HepG2 (cell line): Measurements from ENCODE around the gene HDHD3. TPM values are rescaled to one million over a fixed set of nuclear protein-coding genes. Genes with fewer than 3 reads are reported as not detected.

Experiments
- ARID5B ChIP-seq: IDR thresholded peaks from 2 replicates; pipeline ENCODE4 v1.4.0; 2020; ENCODE audit warnings: mild to moderate bottlenecking, missing genetic modification reagents
- EEA1 ChIP-seq: sonication (generic); formaldehyde crosslinking; IDR thresholded peaks from 2 replicates; pipeline ENCODE4 v1.5.1; 2020; ENCODE audit warnings: mild to moderate bottlenecking, missing genetic modification reagents, borderline replicate concordance
- GPBP1L1 ChIP-seq: sonication (generic); formaldehyde crosslinking; IDR thresholded peaks from 2 replicates; pipeline ENCODE4 v1.5.0; 2020; ENCODE audit warnings: mild to moderate bottlenecking, missing genetic modification reagents
- HOXA9 ChIP-seq: sonication (generic); formaldehyde crosslinking; IDR thresholded peaks from 2 replicates; pipeline ENCODE4 v1.8.1; 2022; ENCODE audit warnings: missing genetic modification reagents, mild to moderate bottlenecking, moderate library complexity, borderline replicate concordance
- ISL2 ChIP-seq: sonication (generic); formaldehyde crosslinking; IDR thresholded peaks from 2 replicates; pipeline ENCODE4 v1.5.0; 2020; ENCODE audit warnings: missing genetic modification reagents
- KDM3A ChIP-seq: IDR thresholded peaks from 2 replicates; pipeline ENCODE4 v1.6.1; 2018; ENCODE audit warnings: low read depth, missing compliant biosample characterization
- MLLT10 ChIP-seq: sonication (generic); formaldehyde crosslinking; IDR thresholded peaks from 2 replicates; pipeline ENCODE4 v1.4.0; 2020; ENCODE audit warnings: missing genetic modification reagents
- NFE2L1 ChIP-seq: sonication (generic); formaldehyde crosslinking; IDR thresholded peaks from 2 replicates; pipeline ENCODE4 v1.4.0; 2020; ENCODE audit warnings: missing genetic modification reagents, mild to moderate bottlenecking, borderline replicate concordance
- NR3C1 ChIP-seq: sonication (generic); formaldehyde crosslinking; IDR thresholded peaks from 2 replicates; pipeline ENCODE4 v1.4.0; 2020; ENCODE audit warnings: missing genetic modification reagents
- RCOR2 ChIP-seq: IDR thresholded peaks from 2 replicates; pipeline ENCODE4 v1.6.1; 2016; ENCODE audit warnings: missing biosample characterization, missing genetic modification reagents
- SUZ12 ChIP-seq: fragments of 150-350 bp; IDR thresholded peaks from 2 replicates; pipeline ENCODE4 v1.6.1; 2014; ENCODE audit warnings: low read depth, low read length
- UBTF ChIP-seq: sonication (generic); formaldehyde crosslinking; IDR thresholded peaks from 2 replicates; pipeline ENCODE4 v1.4.0; 2020; ENCODE audit warnings: mild to moderate bottlenecking, missing genetic modification reagents
- ZBTB20 ChIP-seq: sonication (generic); formaldehyde crosslinking; IDR thresholded peaks from 2 replicates; pipeline ENCODE4 v1.8.1; 2023; ENCODE audit warnings: missing genetic modification reagents, low read depth, mild to moderate bottlenecking, borderline replicate concordance
- ZBTB34 ChIP-seq: sonication (generic); formaldehyde crosslinking; IDR thresholded peaks from 2 replicates; pipeline ENCODE4 v1.8.0; 2022; ENCODE audit warnings: mild to moderate bottlenecking, missing genetic modification reagents
- ZNF552 ChIP-seq: sonication (generic); formaldehyde crosslinking; IDR thresholded peaks from 2 replicates; pipeline ENCODE4 v1.9.0; 2022; ENCODE audit warnings: missing genetic modification reagents, mild to moderate bottlenecking, borderline replicate concordance
- ZNF644 ChIP-seq: IDR thresholded peaks from 2 replicates; pipeline ENCODE4 v1.6.1; 2016; ENCODE audit warnings: low read depth
- ZNF740 ChIP-seq: sonication (generic); formaldehyde crosslinking; IDR thresholded peaks from 2 replicates; pipeline ENCODE4 v1.4.0; 2020; ENCODE audit warnings: missing genetic modification reagents
- ZNF746 ChIP-seq: sonication (generic); formaldehyde crosslinking; IDR thresholded peaks from 2 replicates; pipeline ENCODE4 v1.8.0; 2022; ENCODE audit warnings: mild to moderate bottlenecking, missing genetic modification reagents
- ZNF761 ChIP-seq: sonication (generic); formaldehyde crosslinking; conservative IDR thresholded peaks from 2 replicates; pipeline ENCODE4 v1.4.0; 2020; ENCODE audit warnings: mild to moderate bottlenecking, missing genetic modification reagents
- ZNF773 ChIP-seq: sonication (generic); formaldehyde crosslinking; IDR thresholded peaks from 2 replicates; pipeline ENCODE4 v1.4.0; 2020; ENCODE audit warnings: missing genetic modification reagents, borderline replicate concordance
- polyA plus RNA-seq, 8 experiments: library from polyadenylated mRNA; depleted of rRNA in 3 of 8; stranded (reverse) in 7 of 8; unstranded in 1 of 8; fragments of >200 nt; fragmentation: Illumina TruSeq in 4 of 8; extraction: Trizol in 4 of 8; gene quantifications; 2 replicates each; pipeline versions ENCODE4 v1.2.1 to v1.2.3, GENCODE V29; 2011 to 2016; ENCODE audit warnings: low read depth in 4 of 8, missing spikeins in 1 of 8, mixed read lengths in 1 of 8; ENCODE audit not compliant: insufficient read depth in 1 of 8
- total RNA-seq, 5 experiments: library from RNA; depleted of rRNA; stranded (reverse); fragments of >200 nt; fragmentation: Illumina TruSeq; extraction: Trizol; gene quantifications; 2 replicates each; pipeline ENCODE4 v1.2.3, GENCODE V29; 2016; ENCODE audit warnings: low read depth in 1 of 5

Gene HDHD3
- total and polyA plus RNA-seq, 2 of the 13 experiments (the other 11 are each of a cell fraction or from before 2014, with no cell fraction given) = 23.1 to 38.5 TPM

- TF ChIP-seq NR3C1 (CRISPR knock-in tag) = no peak
- TF ChIP-seq UBTF = peak; percentile 60; the same call in 1 of the 2 replicates
- peak; percentile 74 for TF ChIP-seq ZBTB20 (CRISPR knock-in tag)
- no peak; the same call in 1 of the 2 replicates for TF ChIP-seq ISL2 (CRISPR knock-in tag)
- no peak; the same call in 1 of the 2 replicates for TF ChIP-seq ZNF552 (CRISPR knock-in tag)
- no peak; the same call in 1 of the 2 replicates for TF ChIP-seq ZBTB34
- peak; percentile 51 for TF ChIP-seq SUZ12
- TF ChIP-seq NFE2L1 (CRISPR knock-in tag) = no peak
- no peak for TF ChIP-seq ZNF761 (CRISPR knock-in tag)
- peak; percentile 63 for TF ChIP-seq ZNF773 (CRISPR knock-in tag)
- TF ChIP-seq HOXA9 (CRISPR knock-in tag) = 0 out of 2 replicates have a peak, but pooled peaks have one; percentile 65
- TF ChIP-seq ARID5B (CRISPR knock-in tag) = peak; percentile 54
- TF ChIP-seq MLLT10 (CRISPR knock-in tag) = no peak
- TF ChIP-seq GPBP1L1 (CRISPR knock-in tag) = no peak
- no peak; the same call in 1 of the 2 replicates for TF ChIP-seq EEA1 (CRISPR knock-in tag)
- TF ChIP-seq ZNF740 (CRISPR knock-in tag) = peak; percentile 89
- peak; percentile 66; the same call in 1 of the 2 replicates for TF ChIP-seq ZNF746
- TF ChIP-seq ZNF644 = no peak
- peak; percentile 63; the same call in 1 of the 2 replicates for TF ChIP-seq RCOR2 (CRISPR knock-in tag)
- no peak for TF ChIP-seq KDM3A (CRISPR knock-in tag)
These were observed 33.5 kb upstream of the HDHD3 start, which contains the start of the genes C9orf43 and POLE3 (continued) for GRCh38 chr9:113410207-113410864.
